IMR-90 (cell line): Measurements from ENCODE around the gene RFC2.

ENCODE experiments used
- BHLHE40 ChIP-seq: fragments of 150-350 bp; IDR thresholded peaks from 2 replicates; pipeline ENCODE4 v1.6.1; 2016; ENCODE audit warnings: mild to moderate bottlenecking, low read depth, low read length
- CTCF ChIP-seq: conservative IDR thresholded peaks from 2 replicates; pipeline ENCODE4 v1.5.1; 2012; ENCODE audit warnings: mild to moderate bottlenecking, low read depth, low read length, improper control_type of control experiment
- MXI1 ChIP-seq: IDR thresholded peaks from 2 replicates; pipeline ENCODE4 v1.6.1; 2012; ENCODE audit warnings: low read depth, mild to moderate bottlenecking, low read length, moderate library complexity, borderline replicate concordance
- POLR2A ChIP-seq: IDR thresholded peaks from 2 replicates; pipeline ENCODE4 v1.6.1; 2012; ENCODE audit warnings: mild to moderate bottlenecking, low read depth, low read length
- SMC3 ChIP-seq: fragments of 150-350 bp; IDR thresholded peaks from 2 replicates; pipeline ENCODE4 v1.6.1; 2016; ENCODE audit warnings: low read depth, mild to moderate bottlenecking, antibody characterized with exemption, low read length, moderate library complexity
- USF2 ChIP-seq: fragments of 150-350 bp; IDR thresholded peaks from 2 replicates; pipeline ENCODE4 v1.6.1; 2017; ENCODE audit warnings: mild to moderate bottlenecking, antibody characterized with exemption, low read length, low read depth

- TF ChIP-seq CTCF (no peak), SMC3 (no peak), POLR2A (no peak), BHLHE40 (no peak), MXI1 (no peak), USF2 (no peak)
Observed at GRCh38 chr7:74214816-74215630, 39.2 kb downstream of the RFC2 start.
